OCI-LY7 (cell line): ENCODE data around the gene KIF22. TPM values are rescaled to one million over a fixed set of nuclear protein-coding genes. Genes with fewer than 3 reads are reported as not detected.
"Not testable (repeated sequence)": the region's sequence is repeated elsewhere in the genome, so short reads cannot be mapped to it uniquely, and the experiment has no call there.

Source experiments
- BruUV-seq: library from RNA; stranded (reverse); fragments of 400-500 nt; replicated peaks from 2 replicates; lab custom pipeline; 2021; lab: Mats Ljungman, UMichigan
- CTCF ChIA-PET: fragments of 300-600 bp; sonication (Branson Sonifier 250); formaldehyde crosslinking; loops from one replicate; lab custom pipeline; 2022; ENCODE audit warnings: antibody characterized with exemption; ENCODE audit not compliant: unreplicated experiment; lab: Charles Lee
- POLR2A ChIA-PET: fragments of 300-600 bp; sonication (Branson Sonifier 250); formaldehyde crosslinking; loops from one replicate; lab custom pipeline; 2022; ENCODE audit warnings: antibody characterized with exemption; lab: Charles Lee
- DNase-seq: peaks from one replicate; pipeline ENCODE4 v3.0.0-alpha.2; 2015; ENCODE audit warnings: low spot score
- H2AFZ ChIP-seq: fragments of 200-600 bp; sonication (generic), shearing (Covaris generic); 2 replicates; pipeline ENCODE4 v1.6.1; 2014; ENCODE audit warnings: mild to moderate bottlenecking, antibody characterized with exemption, low read length, moderate library complexity
- H3K27ac ChIP-seq: fragments of 200-600 bp; sonication (generic); 2 replicates; pipeline ENCODE4 v1.5.1; 2014; ENCODE audit warnings: mixed run types, low read depth, mild to moderate bottlenecking, moderate library complexity, low read length, inconsistent platforms; ENCODE audit not compliant: poor library complexity, severe bottlenecking
- H3K36me3 ChIP-seq: fragments of 200-600 bp; sonication (generic); 2 replicates; pipeline ENCODE4 v1.6.1; 2014; ENCODE audit warnings: mild to moderate bottlenecking, antibody characterized with exemption, low read length, moderate library complexity, mixed read lengths; ENCODE audit not compliant: insufficient read depth
- H3K4me1 ChIP-seq: fragments of 200-600 bp; sonication (generic); 2 replicates; pipeline ENCODE4 v1.5.1; 2014; ENCODE audit warnings: mild to moderate bottlenecking, low read length; ENCODE audit not compliant: insufficient read depth, poor library complexity, severe bottlenecking
- H3K4me2 ChIP-seq: fragments of 200-600 bp; sonication (generic); 2 replicates; pipeline ENCODE4 v1.6.1; 2014; ENCODE audit warnings: mild to moderate bottlenecking, low read length
- H3K4me3 ChIP-seq: fragments of 200-600 bp; sonication (generic); 2 replicates; pipeline ENCODE4 v1.5.1; 2014; ENCODE audit warnings: mild to moderate bottlenecking, low read depth, low read length; ENCODE audit not compliant: poor library complexity, severe bottlenecking
- H3K79me2 ChIP-seq: fragments of 200-600 bp; sonication (generic); 2 replicates; pipeline ENCODE4 v1.6.1; 2016; ENCODE audit warnings: low read depth, mild to moderate bottlenecking, low read length, moderate library complexity, mixed read lengths; ENCODE audit not compliant: insufficient read depth
- H3K9me2 ChIP-seq: fragments of 200-600 bp; sonication (generic); 2 replicates; pipeline ENCODE4 v1.6.1; 2016; ENCODE audit warnings: mild to moderate bottlenecking, low read length, mixed read lengths; ENCODE audit not compliant: insufficient read depth
- H3K9me3 ChIP-seq: fragments of 200-600 bp; sonication (generic); 2 replicates; pipeline ENCODE4 v1.6.1; 2014; ENCODE audit warnings: mild to moderate bottlenecking, mixed run types, low read length, mixed read lengths
- H4K20me1 ChIP-seq: fragments of 200-600 bp; sonication (generic); 2 replicates; pipeline ENCODE4 v1.6.1; 2014; ENCODE audit warnings: mild to moderate bottlenecking, antibody characterized with exemption, low read length, moderate library complexity, mixed read lengths; ENCODE audit not compliant: insufficient read depth
- CTCF ChIP-seq: fragments of 200-600 bp; sonication (generic); conservative IDR thresholded peaks from 2 replicates; pipeline ENCODE4 v1.5.1; 2014; ENCODE audit warnings: mild to moderate bottlenecking, antibody characterized with exemption, low read length, moderate library complexity, mixed read lengths
- EZH2phosphoT487 ChIP-seq: fragments of 200-600 bp; sonication (generic); IDR thresholded peaks from 2 replicates; pipeline ENCODE4 v1.6.1; 2018; ENCODE audit warnings: low read depth, borderline replicate concordance, mild to moderate bottlenecking, mixed run types, antibody characterized with exemption, low read length, moderate library complexity, mixed read lengths
- intact Hi-C: fragments of 100-400 bp; cut with micrococcal nuclease; formaldehyde crosslinking; loops from one replicate; pipeline ENCODE4 v1.10.0; 2022; ENCODE audit not compliant: unreplicated experiment
- total RNA-seq, 2 experiments: library from RNA; depleted of rRNA in 1 of 2; stranded (reverse); fragments of >200 nt in 1 of 2; shearing (Covaris generic) in 1 of 2; gene quantifications; 2 replicates each; pipeline ENCODE4 v1.2.3, GENCODE V29; 2014 to 2022

The KIF22 gene
- total RNA-seq, 2 experiments from 2014 or later, result 232 to 339 TPM

GRCh38 chr16:29767062-29767461 lies 23.5 kb upstream of the KIF22 start:
- TF ChIP-seq EZH2phosphoT487 (no peak), CTCF (no peak)
- BruUV-seq, result no TSS peak
- POLR2A ChIA-PET, result interaction anchor here (1.3 kb wide), 1 partner anchor 23 kb away, joined by 3 read pairs; no protein-coding TSS in a partner anchor

GRCh38 chr16:29769507-29769906 lies 21.0 kb upstream of the KIF22 start:
- no TSS peak for BruUV-seq
- no peak for DNase-seq
- H3K4me3 ChIP-seq, result no peak overlapping the region
- POLR2A ChIA-PET, result interaction anchor here (0.6 kb wide), 1 partner anchor 150 kb away, joined by 3 read pairs; no protein-coding TSS in a partner anchor
- H3K27ac ChIP-seq, result no peak overlapping the region
- no peak overlapping the region for H2AFZ ChIP-seq
- no peaks in the 10 kb centered on the region for H3K79me2 ChIP-seq
- H3K9me3 ChIP-seq, result no peaks in the 10 kb centered on the region
- H4K20me1 ChIP-seq, result no peaks in the 10 kb centered on the region
- no peaks in the 10 kb centered on the region for H3K4me1 ChIP-seq
- intact Hi-C loops, result no loop called here
- H3K9me2 ChIP-seq, result no peaks in the 10 kb centered on the region
- TF ChIP-seq EZH2phosphoT487 (no peak), CTCF (no peak)
- CTCF ChIA-PET, result no interaction called here
- no peak overlapping the region for H3K4me2 ChIP-seq
- H3K36me3 ChIP-seq, result no peaks in the 10 kb centered on the region

More at GRCh38 chr16:29767062-29767461, 23.5 kb upstream of the KIF22 start:
- H3K9me2 ChIP-seq, result no peaks in the 10 kb centered on the region
- no peaks in the 10 kb centered on the region for H4K20me1 ChIP-seq
- H3K36me3 ChIP-seq, result no peaks in the 10 kb centered on the region
- no peaks in the 10 kb centered on the region for H3K79me2 ChIP-seq
- CTCF ChIA-PET, result no interaction called here
- intact Hi-C loops, result no loop called here
- no peaks in the 10 kb centered on the region for H3K4me1 ChIP-seq
- no peak overlapping the region for H3K4me2 ChIP-seq
- no peaks in the 10 kb centered on the region for H3K9me3 ChIP-seq
- no peak overlapping the region for H3K27ac ChIP-seq
- no peak for DNase-seq
- no peak overlapping the region for H2AFZ ChIP-seq
- no peak overlapping the region for H3K4me3 ChIP-seq

GRCh38 chr16:29770250-29770929 lies 20.2 kb upstream of the KIF22 start:
- ChIA-PET CTCF (no interaction called here), POLR2A (interaction anchor here (1.1 kb wide), 1 partner anchor 41 kb away, joined by 3 read pairs; no protein-coding TSS in a partner anchor)
- Histone ChIP-seq H3K9me3 (no peaks in the 10 kb centered on the region), H4K20me1 (no peaks in the 10 kb centered on the region), H3K4me3 (no peak overlapping the region), H2AFZ (no peak overlapping the region), H3K36me3 (no peaks in the 10 kb centered on the region), H3K4me1 (no peaks in the 10 kb centered on the region), H3K79me2 (no peaks in the 10 kb centered on the region), H3K27ac (no peak overlapping the region), H3K4me2 (no peak overlapping the region), H3K9me2 (no peaks in the 10 kb centered on the region)
- no peak for DNase-seq
- intact Hi-C loops, result no loop called here
- no peak for TF ChIP-seq EZH2phosphoT487
- no peak for TF ChIP-seq CTCF
- no TSS peak for BruUV-seq

GRCh38 chr16:29772330-29772729 lies 18.2 kb upstream of the KIF22 start:
- H2AFZ ChIP-seq, H3K36me3 ChIP-seq, BruUV-seq, H3K4me2 ChIP-seq, H3K79me2 ChIP-seq, H3K4me1 ChIP-seq, H3K9me2 ChIP-seq, H4K20me1 ChIP-seq, intact Hi-C loops, H3K27ac ChIP-seq, H3K4me3 ChIP-seq, POLR2A ChIA-PET, CTCF ChIA-PET, H3K9me3 ChIP-seq, DNase-seq: not testable (repeated sequence)
